ENCODE measurements around the gene KRTAP5-9.
"Not testable (repeated sequence)": the region's sequence is repeated elsewhere in the genome, so short reads cannot be mapped to it uniquely, and the experiment has no call there.

KRTAP5-9 gene, protein sequence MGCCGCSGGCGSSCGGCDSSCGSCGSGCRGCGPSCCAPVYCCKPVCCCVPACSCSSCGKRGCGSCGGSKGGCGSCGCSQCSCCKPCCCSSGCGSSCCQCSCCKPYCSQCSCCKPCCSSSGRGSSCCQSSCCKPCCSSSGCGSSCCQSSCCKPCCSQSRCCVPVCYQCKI

GRCh38 chr11:71548120-71548519 lies at the start of gene KRTAP5-9:
KRTAP5-9 (plus strand) TSS chr11:71548420; CDS start chr11:71548658, 238 bp downstream.
- DNase-seq: no peak

- DNase-seq: no peak
Observed at GRCh38 chr11:71499125-71499524, 49.1 kb upstream of the KRTAP5-9 start.

DNA sequence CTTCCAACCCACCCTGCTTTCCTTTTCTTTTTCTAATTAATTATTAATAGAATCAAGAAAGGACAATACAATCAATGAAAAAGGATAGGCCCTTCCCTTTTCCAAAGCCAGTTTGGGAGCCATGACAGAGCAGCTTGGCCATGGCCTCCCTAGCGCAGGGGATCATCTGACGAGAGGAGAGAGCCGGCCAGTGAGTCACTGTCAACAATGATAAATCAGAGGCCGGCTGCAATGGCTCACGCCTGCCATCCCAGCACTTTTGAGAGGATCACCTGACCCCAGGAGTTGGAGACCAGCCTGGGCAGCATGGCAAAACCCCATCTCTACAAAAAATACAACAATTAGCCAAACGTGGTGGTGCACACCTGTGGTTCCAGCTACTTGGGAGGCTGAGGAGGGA lies 48.7 kb upstream of the KRTAP5-9 start:
- DNase-seq: no peak

DNA sequence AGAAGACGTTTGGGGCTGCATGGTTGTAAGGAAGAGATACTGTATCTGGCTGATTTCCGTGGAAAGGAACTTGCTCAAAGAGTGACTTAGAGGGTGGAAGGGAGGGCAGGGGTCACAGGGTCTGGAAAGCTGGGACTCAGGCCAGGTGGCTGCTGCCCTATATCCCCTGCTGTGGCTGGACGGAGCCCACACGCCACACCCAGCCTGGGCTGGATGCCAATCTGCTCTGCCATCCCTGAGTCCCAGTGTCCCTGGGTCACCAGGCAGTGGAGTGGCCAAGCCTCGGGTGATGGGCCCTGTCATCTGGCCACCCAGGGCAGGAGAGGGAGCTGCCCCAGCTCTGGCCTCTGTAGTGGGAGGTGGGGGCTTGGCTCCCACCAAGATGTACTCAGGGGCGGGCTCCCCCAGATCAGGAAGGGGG lies 47.6 kb upstream of the KRTAP5-9 start:
- peak; percentile 11 for DNase-seq

DNA sequence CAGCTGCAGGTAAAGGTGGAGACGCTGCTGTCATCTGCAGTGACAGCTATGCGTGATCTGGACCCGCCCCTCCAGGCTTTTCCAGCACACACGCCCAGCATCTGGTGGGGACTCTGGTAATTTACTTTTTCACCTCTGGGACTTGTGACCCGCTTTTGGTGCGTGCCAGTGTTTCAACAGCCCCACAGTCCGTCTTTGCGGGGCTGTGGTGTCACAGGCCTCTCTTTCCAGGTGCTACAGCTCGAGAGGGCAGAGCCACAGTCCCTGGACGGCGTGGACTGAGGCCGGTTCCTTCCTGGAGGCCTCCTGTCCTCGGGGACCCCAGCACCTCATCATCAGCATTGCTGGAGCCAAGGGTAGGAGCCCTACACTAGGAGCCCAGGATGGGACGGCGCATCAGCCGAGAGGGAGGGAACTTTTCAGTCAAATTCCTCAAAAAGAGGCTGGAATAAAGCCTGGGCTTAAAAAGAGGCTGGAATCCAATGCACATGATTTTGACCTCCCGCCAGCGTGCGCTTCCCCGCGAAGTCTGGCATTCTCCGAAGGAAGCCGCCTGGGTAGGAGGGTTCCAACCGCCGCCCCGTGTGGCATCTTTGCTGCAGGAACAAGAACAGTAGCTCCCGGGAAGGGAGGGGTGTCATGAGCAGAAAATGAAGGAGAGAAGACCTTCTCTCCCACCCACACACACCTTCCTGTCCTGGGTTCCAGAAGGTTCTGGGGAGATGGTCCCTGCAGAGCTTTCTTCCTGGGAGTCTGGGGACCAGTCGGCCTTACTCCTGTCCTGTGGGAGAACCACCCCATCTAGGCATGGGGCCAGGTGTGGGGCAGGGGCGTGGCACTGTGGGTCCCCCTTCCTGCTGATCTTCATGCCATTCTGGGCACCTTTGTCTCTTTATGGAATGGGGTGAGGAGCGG lies 46.9 kb upstream of the KRTAP5-9 start:
- no peak for DNase-seq

- no peak for DNase-seq
Observed at GRCh38 chr11:71502026-71502425, 46.2 kb upstream of the KRTAP5-9 start.

- DNase-seq: no peak
Observed at GRCh38 chr11:71502871-71503435, 45.3 kb upstream of the KRTAP5-9 start.

- DNase-seq: no peak
Observed at GRCh38 chr11:71504531-71504930, 43.7 kb upstream of the KRTAP5-9 start.

DNA sequence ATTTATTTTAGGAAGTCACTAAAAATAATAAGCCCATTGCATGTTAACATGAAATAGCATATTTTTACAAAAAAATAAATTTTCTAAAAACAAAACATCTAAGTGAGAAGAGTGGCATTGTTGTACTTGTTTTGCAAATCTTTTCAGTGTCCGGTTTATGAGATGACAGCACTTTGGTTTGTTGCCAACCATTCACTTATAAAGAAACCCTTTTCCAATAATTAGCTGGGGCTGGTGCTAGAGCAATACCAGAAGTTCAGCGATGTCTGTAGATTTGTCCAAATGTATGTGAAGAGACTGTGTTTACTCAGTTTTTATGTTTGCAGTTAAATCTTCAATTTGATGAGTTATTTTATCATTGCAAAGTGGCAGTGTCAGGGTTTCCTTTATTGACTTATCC lies 43.2 kb upstream of the KRTAP5-9 start:
- no peak for DNase-seq

DNA sequence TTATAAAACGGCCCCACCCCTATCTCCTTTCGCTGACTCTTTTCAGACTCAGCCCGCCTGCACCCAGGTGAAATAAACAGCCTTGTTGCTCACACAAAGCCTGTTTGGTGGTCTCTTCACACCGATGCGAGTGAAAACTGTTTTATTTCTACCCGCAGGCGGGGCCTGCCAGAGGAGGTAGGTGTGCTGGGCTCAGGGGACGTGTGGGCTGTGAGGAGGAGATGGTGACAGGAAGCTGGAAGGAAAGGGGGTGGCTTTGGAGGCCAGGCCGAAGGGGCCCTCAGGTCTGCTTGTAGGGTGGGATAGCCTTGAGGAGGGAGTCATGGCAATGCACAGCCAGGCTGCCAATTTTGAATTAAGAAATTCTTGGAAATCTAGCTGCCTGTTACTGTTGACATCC lies 42.4 kb upstream of the KRTAP5-9 start:
- no peak for DNase-seq

DNA sequence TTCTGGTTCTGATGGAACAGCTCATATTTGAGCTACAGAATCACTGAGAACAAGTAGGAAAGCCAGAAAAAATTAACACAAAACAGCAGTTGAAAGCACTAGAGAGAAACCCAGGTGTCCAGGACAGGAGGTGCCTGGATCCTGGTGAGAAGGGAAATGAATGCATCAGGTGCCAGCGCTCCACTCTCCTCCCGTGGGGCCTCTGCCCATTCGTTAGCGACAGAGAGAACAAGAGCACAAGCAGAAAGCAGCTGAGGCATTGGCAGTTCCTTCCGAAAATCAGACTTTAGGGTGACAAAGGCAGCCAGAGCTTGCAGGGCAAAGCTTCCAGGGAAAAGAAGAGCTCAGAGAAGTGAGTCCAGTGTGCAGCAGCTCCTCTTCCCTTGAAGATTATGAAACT lies 41.1 kb upstream of the KRTAP5-9 start:
- no peak for DNase-seq

DNA sequence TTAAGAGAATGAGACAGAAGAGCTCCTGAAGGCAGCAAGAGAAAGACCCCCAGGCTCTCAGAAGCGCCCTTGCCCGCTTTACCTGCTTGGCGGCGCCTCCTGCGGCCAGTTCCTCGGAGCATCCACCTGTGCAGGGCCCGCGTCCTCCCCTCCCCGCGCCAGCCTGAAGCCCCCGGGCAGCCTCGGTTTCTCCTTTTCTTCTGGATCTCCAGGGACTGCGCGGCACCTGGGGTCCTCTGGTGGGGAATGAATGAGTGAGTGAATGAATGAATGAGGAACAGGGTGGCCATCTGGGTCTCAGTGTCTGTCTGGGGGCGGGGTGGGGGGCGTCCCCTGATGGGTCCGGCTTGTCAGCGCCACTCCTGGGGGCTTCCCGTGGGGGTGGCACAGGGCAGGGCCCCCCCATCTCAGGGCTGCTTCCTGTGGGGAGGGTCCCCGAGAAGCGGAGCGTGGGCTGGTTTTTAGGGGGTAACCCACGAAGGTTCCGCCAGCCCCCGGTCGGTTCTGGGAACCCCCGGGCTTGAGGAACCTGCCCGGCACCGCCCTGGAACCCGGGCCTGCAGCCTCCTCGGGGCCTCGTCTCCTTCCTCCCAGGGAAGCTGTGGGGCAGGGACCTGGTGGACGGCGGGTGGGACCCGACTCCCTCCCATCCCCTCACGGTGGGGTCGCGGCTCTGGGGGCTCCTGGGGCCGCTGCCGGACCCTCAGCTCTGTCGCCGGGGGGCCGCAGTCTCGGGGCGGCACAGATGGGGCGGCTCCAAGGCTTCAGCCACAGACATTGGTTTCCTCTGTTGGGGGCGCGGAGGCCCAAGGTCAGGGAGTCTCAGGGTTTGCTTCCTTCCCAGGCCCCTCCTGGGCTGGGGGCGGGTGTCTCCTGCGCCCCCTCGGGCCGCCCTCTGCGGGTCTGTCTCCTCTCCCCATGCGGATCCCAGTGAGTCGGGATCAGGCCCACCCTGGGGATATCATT lies 29.4 kb upstream of the KRTAP5-9 start:
- DNase-seq: no peak

DNA sequence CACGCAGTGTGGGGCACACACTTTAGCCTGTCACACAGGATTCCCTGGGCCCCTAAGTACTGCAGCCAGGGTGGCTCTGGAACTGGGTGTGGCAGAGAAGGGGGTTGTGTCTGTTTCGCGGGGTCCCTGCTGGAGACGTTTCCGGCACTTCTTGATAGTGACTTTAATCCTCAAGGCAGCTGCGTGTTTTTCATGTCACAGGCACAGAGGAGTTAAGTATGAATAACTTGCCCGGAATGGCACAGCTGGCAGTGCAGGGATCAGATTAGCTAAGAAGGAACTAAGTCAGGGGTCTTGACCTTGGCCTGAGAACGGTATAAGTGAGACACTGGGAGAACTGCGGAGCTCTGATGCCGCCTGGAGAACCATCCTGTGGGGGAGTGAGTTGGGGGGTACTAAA lies 28.7 kb upstream of the KRTAP5-9 start:
- DNase-seq: no peak

DNA sequence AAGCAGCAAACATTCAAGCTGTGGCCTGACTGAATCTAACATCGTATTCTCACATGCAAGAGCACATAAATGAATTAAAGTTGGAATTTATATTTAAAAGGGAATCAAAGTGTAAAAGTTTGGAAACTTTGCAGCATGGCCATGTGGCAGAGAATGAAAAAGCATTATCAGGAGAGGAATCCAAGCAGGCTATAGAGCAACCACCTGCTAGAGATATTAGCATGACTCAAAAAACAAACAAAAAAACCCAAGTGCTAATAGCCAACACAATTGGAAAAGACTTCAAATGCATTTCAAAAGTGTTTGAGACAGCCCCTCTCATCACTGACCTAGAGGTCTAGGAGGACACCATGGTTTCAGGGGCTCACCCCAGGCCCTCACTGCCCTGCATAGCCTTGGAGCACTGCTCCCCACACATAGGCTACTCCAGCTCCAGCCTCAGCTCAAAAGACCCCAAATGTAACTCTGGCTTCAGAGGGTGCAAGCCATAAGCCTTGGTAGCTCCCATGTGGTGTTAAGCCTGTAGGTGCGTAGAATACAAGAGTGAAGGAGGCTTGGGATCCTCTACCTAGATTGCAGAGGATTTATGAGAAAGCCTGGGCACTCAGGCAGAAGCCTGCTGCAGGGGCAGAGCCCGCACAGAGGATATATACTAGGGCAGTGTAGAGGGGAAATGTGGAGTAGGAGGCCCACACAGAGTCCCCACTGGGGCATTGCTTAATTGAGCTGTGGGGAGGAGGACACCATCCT lies 22.9 kb upstream of the KRTAP5-9 start:
- no peak for DNase-seq

DNA sequence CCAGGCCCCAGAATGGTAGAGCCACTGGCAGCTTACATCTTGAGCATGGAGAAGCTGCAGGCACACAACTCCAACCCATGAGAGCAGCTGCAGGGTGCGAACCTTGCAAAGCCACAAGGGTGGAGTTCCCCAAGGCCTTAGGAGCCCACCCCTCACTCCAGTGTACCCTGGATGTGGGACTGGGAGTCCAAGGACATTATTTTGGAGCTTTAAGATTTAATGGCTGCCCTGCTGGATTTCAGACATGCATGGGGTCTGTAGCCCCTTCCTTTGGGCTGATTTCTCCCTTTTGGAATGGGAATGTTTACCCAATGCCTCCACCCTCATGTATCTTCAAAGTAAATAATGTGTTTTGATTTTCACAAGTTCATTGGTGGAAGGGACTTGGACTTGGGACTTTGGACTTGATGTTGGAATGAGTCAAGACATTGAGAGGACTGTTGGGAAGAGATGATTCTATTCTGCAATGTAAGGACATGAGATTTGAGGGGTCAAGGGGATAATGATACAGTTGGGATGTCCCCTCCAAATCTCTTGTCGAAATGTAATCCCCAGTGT lies 22.2 kb upstream of the KRTAP5-9 start:
- DNase-seq: no peak

DNA sequence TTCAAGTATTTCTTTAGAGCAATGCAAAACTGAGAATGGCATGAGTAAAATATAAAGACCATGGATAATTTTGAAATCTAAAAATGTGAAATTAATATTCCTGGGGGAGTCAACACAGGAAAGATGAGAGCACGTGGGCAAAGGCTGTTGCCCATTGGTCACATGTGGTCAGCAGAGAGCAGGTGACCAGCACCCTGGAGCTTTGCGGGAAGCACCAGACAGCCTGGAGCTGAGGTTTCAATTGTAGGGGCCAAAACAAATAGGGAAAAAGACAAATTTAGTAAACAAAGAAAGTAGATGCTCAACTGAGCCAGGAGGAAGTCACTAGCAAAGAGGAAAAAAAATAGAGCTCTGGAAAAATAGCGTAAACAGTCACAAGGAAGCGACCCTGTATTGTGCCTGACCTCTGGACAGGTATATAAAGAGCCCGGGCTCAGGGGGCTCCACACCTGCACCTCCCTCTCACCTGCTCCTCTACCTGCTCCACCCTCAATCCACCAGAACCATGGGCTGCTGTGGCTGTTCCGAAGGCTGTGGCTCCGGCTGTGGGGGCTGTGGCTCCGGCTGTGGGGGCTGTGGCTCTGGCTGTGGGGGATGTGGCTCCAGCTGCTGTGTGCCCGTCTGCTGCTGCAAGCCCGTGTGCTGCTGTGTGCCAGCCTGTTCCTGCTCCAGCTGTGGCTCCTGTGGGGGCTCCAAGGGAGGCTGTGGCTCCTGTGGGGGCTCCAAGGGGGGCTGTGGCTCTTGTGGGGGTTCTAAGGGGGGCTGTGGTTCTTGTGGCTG lies 21.2 kb upstream of the KRTAP5-9 start, which contains the start of gene KRTAP5-7:
Gene KRTAP5-7 (plus strand): TSS at position 472 of the 780 bp plus-strand sequence. CDS start 34 bp downstream, at position 506.
- DNase-seq: not testable (repeated sequence)

GRCh38 chr11:71527576-71528210 lies 20.5 kb upstream of the KRTAP5-9 start:
- DNase-seq: no peak

- DNase-seq: no peak
Observed at GRCh38 chr11:71530602-71531001, 17.6 kb upstream of the KRTAP5-9 start.

GRCh38 chr11:71532036-71532610 lies 16.1 kb upstream of the KRTAP5-9 start:
- no peak for DNase-seq

Data from hematopoietic multipotent progenitor cell treated with erythropoietin and hydrocortisone succinate and interleukin-3 and kit ligand, for 6 days (in vitro differentiated cells).